ENCODE data around the gene RTP3. TPM values are rescaled to one million over a fixed set of nuclear protein-coding genes. Genes with fewer than 3 reads are reported as not detected.

RTP3 gene
- total and polyA plus RNA-seq, 12 donors, result not detected

- TF ChIP-seq, protein P1, sequence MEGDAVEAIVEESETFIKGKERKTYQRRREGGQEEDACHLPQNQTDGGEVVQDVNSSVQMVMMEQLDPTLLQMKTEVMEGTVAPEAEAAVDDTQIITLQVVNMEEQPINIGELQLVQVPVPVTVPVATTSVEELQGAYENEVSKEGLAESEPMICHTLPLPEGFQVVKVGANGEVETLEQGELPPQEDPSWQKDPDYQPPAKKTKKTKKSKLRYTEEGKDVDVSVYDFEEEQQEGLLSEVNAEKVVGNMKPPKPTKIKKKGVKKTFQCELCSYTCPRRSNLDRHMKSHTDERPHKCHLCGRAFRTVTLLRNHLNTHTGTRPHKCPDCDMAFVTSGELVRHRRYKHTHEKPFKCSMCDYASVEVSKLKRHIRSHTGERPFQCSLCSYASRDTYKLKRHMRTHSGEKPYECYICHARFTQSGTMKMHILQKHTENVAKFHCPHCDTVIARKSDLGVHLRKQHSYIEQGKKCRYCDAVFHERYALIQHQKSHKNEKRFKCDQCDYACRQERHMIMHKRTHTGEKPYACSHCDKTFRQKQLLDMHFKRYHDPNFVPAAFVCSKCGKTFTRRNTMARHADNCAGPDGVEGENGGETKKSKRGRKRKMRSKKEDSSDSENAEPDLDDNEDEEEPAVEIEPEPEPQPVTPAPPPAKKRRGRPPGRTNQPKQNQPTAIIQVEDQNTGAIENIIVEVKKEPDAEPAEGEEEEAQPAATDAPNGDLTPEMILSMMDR (IDR thresholded peaks at IDR 0.05), result no peak
- WGBS, 2 donors, result 72 to 78% methylated on average over 5 of the region's 5 CpGs
- intact Hi-C loops (cut with DNase I), result loop anchor here in 2 of 10 donors (10.0 kb wide), 2 partner anchors 145 to 215 kb away; partner anchors contain the start of gene ALS2CL (in 1 of the 2)
- Histone ChIP-seq H3K9me3 (peaks cover 0 to 5% (median 0%) of the 10 kb centered on the region in 11 donors), H3K4me1 (no peaks in the 10 kb centered on the region), H3K27ac (no peak overlapping the region), H3K36me3 (no peaks in the 10 kb centered on the region), H3K4me3 (no peak overlapping the region), H3K27me3 (peaks cover 0 to 4% (median 0%) of the 10 kb centered on the region in 7 donors)
- ATAC-seq (no peak), DNase-seq (no peak)
These were observed 18.1 kb upstream of the RTP3 start for GRCh38 chr3:46479696-46480095.

- H3K9me3 ChIP-seq, result no peaks in the 10 kb centered on the region
- no peaks in the 10 kb centered on the region for H3K36me3 ChIP-seq
- DNase-seq (no peak), ATAC-seq (no peak)
- no peaks in the 10 kb centered on the region for H3K4me1 ChIP-seq
- H3K4me3 ChIP-seq, result no peak overlapping the region
- H3K27me3 ChIP-seq, result peaks cover 0 to 4% (median 0%) of the 10 kb centered on the region in 7 donors
- intact Hi-C loops (cut with DNase I), result loop anchor here in 2 of 10 donors (10.0 kb wide), 2 partner anchors 144 to 214 kb away; partner anchors contain the start of gene ALS2CL (in 1 of the 2)
- WGBS, 2 donors, result 83 to 89% methylated on average over 6 of the region's 6 CpGs
- H3K27ac ChIP-seq, result no peak overlapping the region
- TF ChIP-seq, protein P1 (IDR thresholded peaks at IDR 0.05), result no peak
These were observed 17.1 kb upstream of the RTP3 start for GRCh38 chr3:46480491-46481195.

DNA sequence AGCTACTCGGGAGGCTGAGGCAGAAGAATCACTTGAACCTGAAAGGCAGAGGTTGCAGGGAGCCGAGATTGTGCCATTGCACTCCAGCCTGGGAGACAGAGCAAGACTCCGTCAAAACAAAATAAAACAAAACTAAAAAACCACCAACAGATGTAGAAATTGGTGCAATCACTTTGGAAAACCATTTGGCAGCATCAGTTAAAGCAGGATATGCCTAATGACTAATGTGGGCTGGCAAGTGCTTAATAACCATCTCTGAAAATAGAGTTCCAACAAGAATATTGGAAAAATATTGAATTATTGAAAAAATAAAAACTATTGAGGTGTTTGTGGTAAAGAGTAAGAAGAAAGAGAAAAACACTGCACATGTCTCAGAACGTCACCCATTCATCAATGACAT, 16.1 kb upstream of the RTP3 start:
- DNase-seq (no peak), ATAC-seq (no peak)
- Histone ChIP-seq H3K27ac (no peak overlapping the region), H3K4me1 (no peaks in the 10 kb centered on the region), H3K9me3 (no peaks in the 10 kb centered on the region), H3K36me3 (no peaks in the 10 kb centered on the region), H3K4me3 (no peak overlapping the region), H3K27me3 (peaks cover 0 to 4% (median 0%) of the 10 kb centered on the region in 7 donors)
- intact Hi-C loops (cut with DNase I), result loop anchor here in 2 of 10 donors (10.0 kb wide), 2 partner anchors 143 to 213 kb away; partner anchors contain the start of gene ALS2CL (in 1 of the 2)
- TF ChIP-seq, protein P1 (IDR thresholded peaks at IDR 0.05), result no peak
- WGBS, 2 donors, result 93% methylated on average over 4 of the region's 4 CpGs

DNA sequence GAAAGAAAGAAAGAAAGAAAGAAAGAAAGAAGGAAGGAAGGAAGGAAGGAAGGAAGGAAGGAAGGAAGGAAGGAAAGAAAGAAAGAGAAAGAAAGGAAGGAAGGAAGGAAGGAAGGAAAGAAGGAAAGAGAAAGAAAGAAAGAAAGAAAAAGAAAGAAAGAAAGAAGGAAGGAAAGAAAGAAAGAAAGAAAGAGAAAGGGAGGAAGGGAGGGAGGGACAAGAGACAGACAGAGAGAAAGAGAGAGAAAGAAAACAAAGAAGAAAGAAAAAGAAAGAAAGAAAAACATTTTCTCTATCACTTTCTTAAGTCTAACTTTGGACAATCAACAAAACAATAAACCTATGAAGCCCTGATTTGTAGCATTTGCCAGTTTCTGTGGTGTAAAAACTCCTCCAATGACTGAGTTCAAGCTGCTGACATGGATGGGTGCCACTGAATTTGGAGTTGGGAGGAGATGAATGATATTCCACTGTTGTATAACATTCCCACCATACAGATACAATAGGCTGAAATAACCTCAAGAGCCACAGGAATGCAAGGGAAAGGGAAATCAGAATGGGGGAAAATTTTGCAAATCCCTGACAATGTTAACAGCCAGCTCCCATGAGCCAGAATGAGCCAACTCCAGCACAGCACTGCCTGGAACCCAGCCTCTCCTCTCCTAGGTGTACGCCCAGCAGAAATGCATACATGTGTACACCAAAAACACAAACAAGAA, 15.0 kb upstream of the RTP3 start:
- H3K4me3 ChIP-seq, result no peak overlapping the region
- intact Hi-C loops (cut with DNase I), result loop anchor here in 2 of 10 donors (10.0 kb wide), 2 partner anchors 142 to 212 kb away; partner anchors contain the start of gene ALS2CL (in 1 of the 2)
- DNase-seq (no peak), ATAC-seq (no peak)
- TF ChIP-seq, protein P1 (IDR thresholded peaks at IDR 0.05), result no peak
- peaks cover 0 to 4% (median 0%) of the 10 kb centered on the region in 7 donors for H3K27me3 ChIP-seq
- H3K4me1 ChIP-seq, result no peaks in the 10 kb centered on the region
- H3K36me3 ChIP-seq, result no peaks in the 10 kb centered on the region
- WGBS, 2 donors, result 88 to 92% methylated on average over 1 of the region's 1 CpG
- no peak overlapping the region for H3K27ac ChIP-seq
- H3K9me3 ChIP-seq, result no peaks in the 10 kb centered on the region

Data from heart right ventricle (tissue), 16 donors.